ENCODE measurements around the gene MKRN2OS.

The MKRN2OS gene

GRCh38 chr3:12574661-12575060 lies 29.4 kb upstream of the MKRN2OS start:
- Histone ChIP-seq H3K36me3 (ENCODE audit: insufficient read depth, low read length) (peaks cover 95% of the 10 kb centered on the region), H3K79me2 (ENCODE audit: insufficient read depth, low read length) (peaks cover 3% of the 10 kb centered on the region; the same call in 1 of the 2 replicates), H4K20me1 (ENCODE audit: insufficient read depth, low read length) (no peaks in the 10 kb centered on the region; the same call in 1 of the 2 replicates), H3K4me3 (ENCODE audit: low read depth in 1 of 2, low read length in 2 of 2) (no peak overlapping the region), H3K27me3 (ENCODE audit: insufficient read depth, low read length, poor library complexity) (no peaks in the 10 kb centered on the region), H3K4me1 (ENCODE audit: insufficient read depth, low read length) (no peaks in the 10 kb centered on the region), H2AFZ (ENCODE audit: low read depth, low read length) (no peak overlapping the region), H3K4me2 (ENCODE audit: insufficient read depth, low read length) (no peak overlapping the region), H3K27ac (ENCODE audit: low read length) (no peak overlapping the region), H3K9me3 (ENCODE audit: insufficient read depth, low read length, severe bottlenecking) (no peaks in the 10 kb centered on the region), H3K9ac (ENCODE audit: low read depth, low read length) (no peak overlapping the region)
- TF ChIP-seq EZH2 (IDR thresholded peaks at IDR 0.05; ENCODE audit: borderline replicate concordance, low read depth, low read length, severe bottlenecking), result no peak
- TF ChIP-seq CTCF (IDR thresholded peaks at IDR 0.05; ENCODE audit: borderline replicate concordance, extremely low read depth, low read length, poor library complexity, severe bottlenecking), result no peak
- ATAC-seq (ENCODE audit: insufficient read depth, low read depth), result no peak
- no peak for DNase-seq

GRCh38 chr3:12574131-12574530 lies 28.8 kb upstream of the MKRN2OS start:
- Histone ChIP-seq H3K9me3 (ENCODE audit: insufficient read depth, low read length, severe bottlenecking) (no peaks in the 10 kb centered on the region), H2AFZ (ENCODE audit: low read depth, low read length) (no peak overlapping the region), H3K4me1 (ENCODE audit: insufficient read depth, low read length) (no peaks in the 10 kb centered on the region), H3K27me3 (ENCODE audit: insufficient read depth, low read length, poor library complexity) (no peaks in the 10 kb centered on the region), H3K4me3 (ENCODE audit: low read depth in 1 of 2, low read length in 2 of 2) (no peak overlapping the region), H3K79me2 (ENCODE audit: insufficient read depth, low read length) (peaks cover 6% of the 10 kb centered on the region; the same call in 1 of the 2 replicates), H3K4me2 (ENCODE audit: insufficient read depth, low read length) (no peak overlapping the region), H3K27ac (ENCODE audit: low read length) (no peak overlapping the region), H4K20me1 (ENCODE audit: insufficient read depth, low read length) (no peaks in the 10 kb centered on the region; the same call in 1 of the 2 replicates), H3K9ac (ENCODE audit: low read depth, low read length) (no peak overlapping the region), H3K36me3 (ENCODE audit: insufficient read depth, low read length) (peaks cover 95% of the 10 kb centered on the region)
- no peak for DNase-seq
- no peak for ATAC-seq (ENCODE audit: insufficient read depth, low read depth)
- TF ChIP-seq CTCF (IDR thresholded peaks at IDR 0.05; ENCODE audit: borderline replicate concordance, extremely low read depth, low read length, poor library complexity, severe bottlenecking), result no peak
- no peak for TF ChIP-seq EZH2 (IDR thresholded peaks at IDR 0.05; ENCODE audit: borderline replicate concordance, low read depth, low read length, severe bottlenecking)

GRCh38 chr3:12571986-12572385 lies 26.7 kb upstream of the MKRN2OS start:
- Histone ChIP-seq H2AFZ (ENCODE audit: low read depth, low read length) (no peak overlapping the region), H4K20me1 (ENCODE audit: insufficient read depth, low read length) (peaks cover 5% of the 10 kb centered on the region; the same call in 1 of the 2 replicates), H3K9ac (ENCODE audit: low read depth, low read length) (no peak overlapping the region), H3K9me3 (ENCODE audit: insufficient read depth, low read length, severe bottlenecking) (no peaks in the 10 kb centered on the region), H3K4me1 (ENCODE audit: insufficient read depth, low read length) (no peaks in the 10 kb centered on the region), H3K79me2 (ENCODE audit: insufficient read depth, low read length) (peaks cover 25% of the 10 kb centered on the region), H3K27me3 (ENCODE audit: insufficient read depth, low read length, poor library complexity) (no peaks in the 10 kb centered on the region), H3K4me2 (ENCODE audit: insufficient read depth, low read length) (no peak overlapping the region), H3K4me3 (ENCODE audit: low read depth in 1 of 2, low read length in 2 of 2) (no peak overlapping the region), H3K36me3 (ENCODE audit: insufficient read depth, low read length) (peaks cover 78% of the 10 kb centered on the region), H3K27ac (ENCODE audit: low read length) (no peak overlapping the region)
- no peak for TF ChIP-seq EZH2 (IDR thresholded peaks at IDR 0.05; ENCODE audit: borderline replicate concordance, low read depth, low read length, severe bottlenecking)
- TF ChIP-seq CTCF (IDR thresholded peaks at IDR 0.05; ENCODE audit: borderline replicate concordance, extremely low read depth, low read length, poor library complexity, severe bottlenecking), result no peak
- DNase-seq, result no peak
- no peak for ATAC-seq (ENCODE audit: insufficient read depth, low read depth)

GRCh38 chr3:12569836-12570235 lies 24.5 kb upstream of the MKRN2OS start:
- Histone ChIP-seq H3K79me2 (ENCODE audit: insufficient read depth, low read length) (peaks cover 47% of the 10 kb centered on the region), H3K27me3 (ENCODE audit: insufficient read depth, low read length, poor library complexity) (no peaks in the 10 kb centered on the region), H3K4me1 (ENCODE audit: insufficient read depth, low read length) (no peaks in the 10 kb centered on the region), H3K9me3 (ENCODE audit: insufficient read depth, low read length, severe bottlenecking) (peaks cover 6% of the 10 kb centered on the region), H3K27ac (ENCODE audit: low read length) (no peak overlapping the region), H3K4me3 (ENCODE audit: low read depth in 1 of 2, low read length in 2 of 2) (no peak overlapping the region), H4K20me1 (ENCODE audit: insufficient read depth, low read length) (peaks cover 5% of the 10 kb centered on the region; the same call in 1 of the 2 replicates), H3K4me2 (ENCODE audit: insufficient read depth, low read length) (no peak overlapping the region), H2AFZ (ENCODE audit: low read depth, low read length) (no peak overlapping the region), H3K36me3 (ENCODE audit: insufficient read depth, low read length) (peaks cover 57% of the 10 kb centered on the region), H3K9ac (ENCODE audit: low read depth, low read length) (no peak overlapping the region)
- no peak for ATAC-seq (ENCODE audit: insufficient read depth, low read depth)
- TF ChIP-seq EZH2 (IDR thresholded peaks at IDR 0.05; ENCODE audit: borderline replicate concordance, low read depth, low read length, severe bottlenecking), result no peak
- no peak for TF ChIP-seq CTCF (IDR thresholded peaks at IDR 0.05; ENCODE audit: borderline replicate concordance, extremely low read depth, low read length, poor library complexity, severe bottlenecking)
- no peak for DNase-seq
